ENCODE results near the gene C6orf120. TPM values are rescaled to one million over a fixed set of nuclear protein-coding genes. Genes with fewer than 3 reads are reported as not detected.

The C6orf120 gene
- total and polyA plus RNA-seq, 2 of the 13 experiments (the other 11 are each of a cell fraction or from before 2014, with no cell fraction given) = 21.7 to 29.9 TPM

DNA sequence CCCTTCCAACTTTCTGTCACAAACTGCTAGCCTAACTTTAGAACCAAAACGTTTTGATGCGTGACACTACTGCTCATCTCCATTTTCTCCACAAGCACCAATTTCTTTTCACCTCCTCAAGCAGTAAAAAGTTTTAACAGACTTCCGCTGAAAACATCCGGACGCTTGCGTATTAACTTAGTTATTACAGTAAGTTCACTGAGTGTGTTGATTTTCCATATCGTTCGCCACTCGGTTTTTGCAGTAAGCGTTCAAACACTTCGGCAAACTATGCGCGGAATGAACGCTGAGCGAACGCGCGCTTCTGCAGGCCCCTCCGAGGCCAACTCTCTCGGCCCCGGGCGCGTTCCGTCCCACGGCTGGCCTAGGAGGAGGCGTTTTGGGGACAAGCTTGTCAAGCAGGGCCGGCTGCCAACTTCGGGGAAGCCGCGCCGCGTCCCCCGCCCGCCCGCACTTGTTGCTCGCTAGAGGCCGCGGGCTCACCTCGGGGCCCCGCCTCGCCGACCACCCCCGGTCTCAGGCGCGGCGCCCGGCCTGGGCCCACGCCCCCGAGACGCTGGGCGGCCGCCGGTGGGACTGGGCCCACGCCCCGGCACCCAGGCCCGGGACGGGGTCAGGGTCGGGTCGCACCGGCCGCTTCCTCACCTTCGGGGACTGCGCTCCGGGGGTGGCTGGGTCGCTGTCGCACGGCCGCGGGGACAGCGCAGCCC, 21.4 kb downstream of the C6orf120 start (continued):
- TF ChIP-seq, protein P1, sequence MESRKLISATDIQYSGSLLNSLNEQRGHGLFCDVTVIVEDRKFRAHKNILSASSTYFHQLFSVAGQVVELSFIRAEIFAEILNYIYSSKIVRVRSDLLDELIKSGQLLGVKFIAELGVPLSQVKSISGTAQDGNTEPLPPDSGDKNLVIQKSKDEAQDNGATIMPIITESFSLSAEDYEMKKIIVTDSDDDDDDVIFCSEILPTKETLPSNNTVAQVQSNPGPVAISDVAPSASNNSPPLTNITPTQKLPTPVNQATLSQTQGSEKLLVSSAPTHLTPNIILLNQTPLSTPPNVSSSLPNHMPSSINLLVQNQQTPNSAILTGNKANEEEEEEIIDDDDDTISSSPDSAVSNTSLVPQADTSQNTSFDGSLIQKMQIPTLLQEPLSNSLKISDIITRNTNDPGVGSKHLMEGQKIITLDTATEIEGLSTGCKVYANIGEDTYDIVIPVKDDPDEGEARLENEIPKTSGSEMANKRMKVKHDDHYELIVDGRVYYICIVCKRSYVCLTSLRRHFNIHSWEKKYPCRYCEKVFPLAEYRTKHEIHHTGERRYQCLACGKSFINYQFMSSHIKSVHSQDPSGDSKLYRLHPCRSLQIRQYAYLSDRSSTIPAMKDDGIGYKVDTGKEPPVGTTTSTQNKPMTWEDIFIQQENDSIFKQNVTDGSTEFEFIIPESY (CRISPR knock-in tag; IDR thresholded peaks at IDR 0.05) = no peak
- TF ChIP-seq, protein P2, sequence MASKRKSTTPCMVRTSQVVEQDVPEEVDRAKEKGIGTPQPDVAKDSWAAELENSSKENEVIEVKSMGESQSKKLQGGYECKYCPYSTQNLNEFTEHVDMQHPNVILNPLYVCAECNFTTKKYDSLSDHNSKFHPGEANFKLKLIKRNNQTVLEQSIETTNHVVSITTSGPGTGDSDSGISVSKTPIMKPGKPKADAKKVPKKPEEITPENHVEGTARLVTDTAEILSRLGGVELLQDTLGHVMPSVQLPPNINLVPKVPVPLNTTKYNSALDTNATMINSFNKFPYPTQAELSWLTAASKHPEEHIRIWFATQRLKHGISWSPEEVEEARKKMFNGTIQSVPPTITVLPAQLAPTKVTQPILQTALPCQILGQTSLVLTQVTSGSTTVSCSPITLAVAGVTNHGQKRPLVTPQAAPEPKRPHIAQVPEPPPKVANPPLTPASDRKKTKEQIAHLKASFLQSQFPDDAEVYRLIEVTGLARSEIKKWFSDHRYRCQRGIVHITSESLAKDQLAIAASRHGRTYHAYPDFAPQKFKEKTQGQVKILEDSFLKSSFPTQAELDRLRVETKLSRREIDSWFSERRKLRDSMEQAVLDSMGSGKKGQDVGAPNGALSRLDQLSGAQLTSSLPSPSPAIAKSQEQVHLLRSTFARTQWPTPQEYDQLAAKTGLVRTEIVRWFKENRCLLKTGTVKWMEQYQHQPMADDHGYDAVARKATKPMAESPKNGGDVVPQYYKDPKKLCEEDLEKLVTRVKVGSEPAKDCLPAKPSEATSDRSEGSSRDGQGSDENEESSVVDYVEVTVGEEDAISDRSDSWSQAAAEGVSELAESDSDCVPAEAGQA (IDR thresholded peaks at IDR 0.05; ENCODE audit: low read depth) = no peak
- TF ChIP-seq, protein P2 (CRISPR knock-in tag; IDR thresholded peaks at IDR 0.05; ENCODE audit: borderline replicate concordance) = 0 out of 2 replicates have a peak, but pooled peaks have one; percentile 72
- TF ChIP-seq FOXJ3 (CRISPR knock-in tag; IDR thresholded peaks at IDR 0.05; ENCODE audit: borderline replicate concordance) (0 out of 2 replicates have a peak, but pooled peaks have one; percentile 15), ZNF530 (CRISPR knock-in tag; IDR thresholded peaks at IDR 0.05; ENCODE audit: low read depth) (0 out of 2 replicates have a peak, but pooled peaks have one; percentile 35), NR2F6 (IDR thresholded peaks at IDR 0.05) (0 out of 2 replicates have a peak, but pooled peaks have one; percentile 15), NR2F6 (CRISPR knock-in tag; IDR thresholded peaks at IDR 0.05) (no peak), MXD4 (CRISPR knock-in tag; IDR thresholded peaks at IDR 0.05) (no peak), RBFOX2 (IDR thresholded peaks at IDR 0.05; ENCODE audit: low read depth, low read length) (peak; percentile 59), ZNF547 (CRISPR knock-in tag; IDR thresholded peaks at IDR 0.05) (peak; percentile 76; the same call in 1 of the 2 replicates), ZFY (CRISPR knock-in tag; IDR thresholded peaks at IDR 0.05) (peak; percentile 62)
- TF ChIP-seq, protein P3, sequence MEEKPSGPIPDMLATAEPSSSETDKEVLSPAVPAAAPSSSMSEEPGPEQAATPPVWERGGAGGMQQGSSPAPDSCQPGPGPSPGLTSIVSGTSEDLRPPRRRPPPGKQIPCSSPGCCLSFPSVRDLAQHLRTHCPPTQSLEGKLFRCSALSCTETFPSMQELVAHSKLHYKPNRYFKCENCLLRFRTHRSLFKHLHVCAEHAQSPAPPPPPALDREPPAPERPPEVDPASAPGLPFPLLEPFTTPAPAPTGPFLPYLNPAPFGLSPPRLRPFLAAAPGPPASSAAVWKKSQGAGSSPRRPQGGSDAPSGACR (CRISPR knock-in tag; IDR thresholded peaks at IDR 0.05) = peak; percentile 59; the same call in 1 of the 2 replicates
- TF ChIP-seq, protein P4, sequence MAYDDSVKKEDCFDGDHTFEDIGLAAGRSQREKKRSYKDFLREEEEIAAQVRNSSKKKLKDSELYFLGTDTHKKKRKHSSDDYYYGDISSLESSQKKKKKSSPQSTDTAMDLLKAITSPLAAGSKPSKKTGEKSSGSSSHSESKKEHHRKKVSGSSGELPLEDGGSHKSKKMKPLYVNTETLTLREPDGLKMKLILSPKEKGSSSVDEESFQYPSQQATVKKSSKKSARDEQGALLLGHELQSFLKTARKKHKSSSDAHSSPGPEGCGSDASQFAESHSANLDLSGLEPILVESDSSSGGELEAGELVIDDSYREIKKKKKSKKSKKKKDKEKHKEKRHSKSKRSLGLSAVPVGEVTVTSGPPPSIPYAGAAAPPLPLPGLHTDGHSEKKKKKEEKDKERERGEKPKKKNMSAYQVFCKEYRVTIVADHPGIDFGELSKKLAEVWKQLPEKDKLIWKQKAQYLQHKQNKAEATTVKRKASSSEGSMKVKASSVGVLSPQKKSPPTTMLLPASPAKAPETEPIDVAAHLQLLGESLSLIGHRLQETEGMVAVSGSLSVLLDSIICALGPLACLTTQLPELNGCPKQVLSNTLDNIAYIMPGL (CRISPR knock-in tag; IDR thresholded peaks at IDR 0.05; ENCODE audit: borderline replicate concordance in 1 of 2, low read depth in 1 of 2) = peak in 1 of 2 experiments; percentile 52; a peak in 2 of 4 replicates
- TF ChIP-seq, protein P5, sequence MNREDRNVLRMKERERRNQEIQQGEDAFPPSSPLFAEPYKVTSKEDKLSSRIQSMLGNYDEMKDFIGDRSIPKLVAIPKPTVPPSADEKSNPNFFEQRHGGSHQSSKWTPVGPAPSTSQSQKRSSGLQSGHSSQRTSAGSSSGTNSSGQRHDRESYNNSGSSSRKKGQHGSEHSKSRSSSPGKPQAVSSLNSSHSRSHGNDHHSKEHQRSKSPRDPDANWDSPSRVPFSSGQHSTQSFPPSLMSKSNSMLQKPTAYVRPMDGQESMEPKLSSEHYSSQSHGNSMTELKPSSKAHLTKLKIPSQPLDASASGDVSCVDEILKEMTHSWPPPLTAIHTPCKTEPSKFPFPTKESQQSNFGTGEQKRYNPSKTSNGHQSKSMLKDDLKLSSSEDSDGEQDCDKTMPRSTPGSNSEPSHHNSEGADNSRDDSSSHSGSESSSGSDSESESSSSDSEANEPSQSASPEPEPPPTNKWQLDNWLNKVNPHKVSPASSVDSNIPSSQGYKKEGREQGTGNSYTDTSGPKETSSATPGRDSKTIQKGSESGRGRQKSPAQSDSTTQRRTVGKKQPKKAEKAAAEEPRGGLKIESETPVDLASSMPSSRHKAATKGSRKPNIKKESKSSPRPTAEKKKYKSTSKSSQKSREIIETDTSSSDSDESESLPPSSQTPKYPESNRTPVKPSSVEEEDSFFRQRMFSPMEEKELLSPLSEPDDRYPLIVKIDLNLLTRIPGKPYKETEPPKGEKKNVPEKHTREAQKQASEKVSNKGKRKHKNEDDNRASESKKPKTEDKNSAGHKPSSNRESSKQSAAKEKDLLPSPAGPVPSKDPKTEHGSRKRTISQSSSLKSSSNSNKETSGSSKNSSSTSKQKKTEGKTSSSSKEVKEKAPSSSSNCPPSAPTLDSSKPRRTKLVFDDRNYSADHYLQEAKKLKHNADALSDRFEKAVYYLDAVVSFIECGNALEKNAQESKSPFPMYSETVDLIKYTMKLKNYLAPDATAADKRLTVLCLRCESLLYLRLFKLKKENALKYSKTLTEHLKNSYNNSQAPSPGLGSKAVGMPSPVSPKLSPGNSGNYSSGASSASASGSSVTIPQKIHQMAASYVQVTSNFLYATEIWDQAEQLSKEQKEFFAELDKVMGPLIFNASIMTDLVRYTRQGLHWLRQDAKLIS (CRISPR knock-in tag; IDR thresholded peaks at IDR 0.05) = 0 out of 2 replicates have a peak, but pooled peaks have one; percentile 46
